NCI-H1092 (cell line): ENCODE results near the gene SCN9A.
"Not testable (repeated sequence)": the region's sequence is repeated elsewhere in the genome, so short reads cannot be mapped to it uniquely, and the experiment has no call there.

Experiments
- DNase-seq: peaks from one replicate; lab custom pipeline; 2025; lab: John Stamatoyannopoulos, UW

The SCN9A gene

GRCh38 chr2:166334805-166335204 is 40.9 kb downstream of the SCN9A start:
- no peak for DNase-seq

DNA sequence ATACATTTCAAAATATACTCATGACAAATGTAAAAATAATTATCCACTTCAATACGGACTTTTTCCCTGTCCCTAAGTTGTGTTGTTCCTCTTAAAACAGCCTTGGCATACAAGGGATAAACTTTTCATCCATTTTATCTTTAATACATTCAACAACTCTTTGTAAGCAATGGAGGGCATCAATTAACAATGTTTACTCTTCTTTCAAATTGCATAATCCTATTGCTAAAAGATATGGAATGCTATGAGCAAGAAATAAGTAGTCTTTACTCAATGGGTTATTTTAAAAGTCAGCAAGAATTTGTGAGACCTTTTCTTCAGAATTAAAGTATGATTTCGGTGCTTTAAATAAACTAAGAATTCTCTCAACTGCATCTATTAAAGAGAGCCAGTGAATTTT is 41.9 kb downstream of the SCN9A start:
- DNase-seq: no peak

DNA sequence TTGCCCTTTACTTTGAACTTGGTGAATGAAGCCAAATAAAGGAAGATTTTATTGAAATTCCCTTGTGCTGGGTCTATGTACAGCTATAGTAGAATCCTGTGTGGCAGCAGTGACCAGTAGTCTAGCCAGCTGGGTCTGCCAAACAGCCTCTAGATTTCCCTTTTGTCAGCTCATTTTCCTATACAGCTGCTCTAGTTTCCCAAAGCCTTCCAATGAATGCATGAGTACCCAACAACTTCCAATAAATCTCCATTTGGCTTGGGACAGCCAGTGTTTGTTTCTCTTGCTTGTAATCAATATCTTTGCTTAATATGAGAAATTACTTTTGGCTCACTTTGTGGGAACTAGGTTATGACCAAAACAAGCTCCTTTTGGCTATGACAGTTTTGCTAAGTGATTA is 43.6 kb downstream of the SCN9A start:
- DNase-seq: no peak

DNA sequence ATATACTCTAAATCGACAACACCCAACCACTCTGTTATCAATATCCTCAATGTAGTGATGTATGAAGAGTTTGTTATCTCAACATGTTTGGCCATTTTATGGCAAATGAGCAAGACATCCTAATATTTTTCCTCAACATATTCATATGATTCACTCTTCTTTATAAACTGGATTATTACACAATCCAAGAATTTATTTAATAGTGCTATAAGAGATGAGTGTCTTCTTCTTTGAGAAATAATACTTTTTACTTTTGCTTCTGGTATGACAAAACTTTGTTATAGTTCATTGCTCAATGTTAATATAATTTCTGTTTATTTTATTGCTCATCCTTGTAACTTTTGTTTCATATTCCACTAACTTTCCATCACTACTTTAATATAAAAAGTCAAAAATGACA is 44.3 kb downstream of the SCN9A start:
- no peak for DNase-seq

DNA sequence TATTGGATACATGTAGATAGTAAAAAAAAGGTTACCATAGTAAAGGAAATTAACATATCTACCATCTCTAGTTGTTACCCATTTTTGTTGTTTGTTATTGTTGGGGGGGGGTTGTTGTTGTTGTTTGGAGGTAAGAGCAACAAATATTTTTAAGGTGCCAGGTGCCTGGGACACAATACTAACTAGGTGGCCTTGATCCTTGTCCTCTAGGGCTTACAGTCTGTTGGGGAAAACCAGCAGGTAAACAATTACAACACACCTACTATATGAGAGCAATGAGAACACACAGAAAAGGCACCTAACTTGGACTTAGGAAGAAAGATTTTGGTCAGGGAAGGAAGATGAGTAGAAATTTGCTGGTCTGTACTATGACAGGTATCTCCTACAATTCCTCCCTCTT is 46.3 kb downstream of the SCN9A start:
- DNase-seq: no peak

GRCh38 chr2:166328147-166328546 is 47.6 kb downstream of the SCN9A start:
- no peak for DNase-seq

DNA sequence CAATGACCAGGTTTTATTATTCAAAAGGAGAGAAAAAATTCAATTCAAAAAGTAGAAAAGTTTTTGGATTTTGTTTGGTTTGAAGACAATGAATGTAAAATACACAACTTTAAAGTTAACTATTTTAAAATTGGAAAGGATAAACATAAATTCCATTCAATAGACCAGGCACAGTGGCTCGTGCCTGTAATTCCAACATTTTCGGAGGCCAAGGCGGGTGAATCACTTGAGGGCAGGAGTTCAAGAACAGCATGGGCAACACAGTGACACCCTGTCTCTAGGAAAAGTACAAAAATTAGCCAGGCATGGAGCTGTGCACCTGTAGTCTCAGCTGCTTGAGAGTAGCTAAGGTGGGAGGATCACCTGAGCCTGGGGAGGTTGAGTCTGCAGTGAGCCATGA is 54.7 kb downstream of the SCN9A start:
- no peak for DNase-seq

GRCh38 chr2:166314022-166314759 is 61.6 kb downstream of the SCN9A start:
- DNase-seq: no peak

DNA sequence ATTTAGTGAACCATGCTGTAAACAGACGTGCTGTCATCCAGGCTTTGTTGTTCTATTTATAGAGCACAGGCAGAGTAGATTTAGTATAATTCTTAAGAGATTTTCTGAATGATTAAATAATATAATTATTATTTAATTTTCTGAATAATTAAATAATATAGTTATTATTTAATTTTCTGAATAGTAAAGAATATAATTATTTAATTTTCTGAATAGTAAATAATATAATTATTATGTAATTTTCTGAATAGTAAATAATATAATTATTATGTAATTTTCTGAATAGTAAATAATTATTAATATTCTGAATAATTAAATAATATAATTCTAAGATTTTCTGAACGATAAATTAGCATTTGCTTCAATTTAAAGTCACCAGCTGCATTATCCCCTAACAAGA is 62.9 kb downstream of the SCN9A start:
- not testable (repeated sequence) for DNase-seq

DNA sequence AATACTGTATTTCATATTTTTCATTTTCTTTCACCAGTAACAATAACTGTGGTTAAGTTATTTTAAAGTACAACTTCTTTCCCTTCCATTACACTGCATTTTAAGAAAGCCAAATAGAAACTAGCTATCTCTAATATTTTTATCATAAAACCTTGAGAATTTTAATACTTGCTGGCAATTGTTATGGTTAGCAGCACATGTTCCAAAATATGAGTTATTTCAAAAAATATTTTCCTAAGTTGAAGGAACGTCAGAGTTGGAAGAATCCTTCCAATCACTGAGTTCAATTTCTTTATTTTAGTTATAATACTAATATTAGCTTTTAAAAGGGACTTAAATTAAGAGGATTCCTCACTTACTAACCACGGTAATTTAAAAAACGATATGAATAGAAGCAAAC is 68.4 kb downstream of the SCN9A start:
- DNase-seq: no peak

DNA sequence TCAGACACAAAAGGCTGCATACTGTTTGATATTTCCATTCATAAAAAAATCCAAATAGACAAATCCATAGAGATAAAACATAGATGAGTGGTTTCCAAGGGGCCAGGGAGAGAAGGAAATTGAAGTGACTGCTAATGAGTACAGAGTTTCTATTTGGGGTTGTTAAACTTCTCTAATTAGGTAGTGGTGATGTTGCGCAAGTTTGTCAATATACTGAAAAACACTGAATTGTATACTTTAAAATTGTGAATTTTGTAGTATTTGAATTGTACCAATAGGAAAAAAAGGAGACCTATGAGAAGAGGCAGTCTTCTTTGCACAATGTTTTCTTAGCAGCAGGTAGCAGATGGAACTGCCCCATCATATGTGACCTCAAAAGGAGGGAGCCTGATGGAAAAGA is 71.1 kb downstream of the SCN9A start:
- DNase-seq: no peak

DNA sequence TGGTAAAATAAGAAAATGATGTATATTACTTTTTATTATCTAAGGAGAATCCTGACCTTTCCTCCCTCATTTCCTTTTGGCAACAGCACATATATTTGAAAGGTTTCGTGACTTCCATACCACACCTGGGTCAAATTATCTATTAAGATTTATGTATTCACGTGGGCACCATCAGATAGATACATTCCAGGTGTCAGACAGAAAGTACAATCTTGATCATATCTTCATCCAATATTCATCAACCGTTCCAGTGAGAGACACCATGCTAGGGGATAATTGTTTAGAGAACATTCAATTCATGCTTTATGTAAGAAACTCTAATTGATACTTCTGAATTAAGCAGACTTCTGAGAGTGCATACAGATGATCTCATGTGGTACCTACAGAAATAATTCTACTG is 73.7 kb downstream of the SCN9A start:
- no peak for DNase-seq

DNA sequence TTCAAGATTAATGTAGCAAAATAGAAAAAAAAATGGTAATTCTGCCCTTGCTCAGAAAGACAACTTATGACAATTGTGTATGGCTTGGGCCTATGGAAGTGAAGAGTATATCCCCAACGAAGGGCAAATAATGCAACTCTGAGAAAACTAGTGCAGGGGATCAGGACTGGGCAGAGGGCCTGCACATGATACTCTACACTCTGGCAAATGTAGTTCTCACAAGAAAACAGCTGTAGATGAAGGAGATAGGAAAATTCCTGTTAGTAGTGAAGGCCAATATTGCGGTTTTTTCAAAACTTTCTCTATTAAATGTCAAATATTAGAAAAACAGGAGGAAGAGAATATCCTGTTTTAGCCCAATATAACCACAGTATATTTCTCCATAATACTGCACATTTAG is 77.8 kb downstream of the SCN9A start:
- no peak for DNase-seq

GRCh38 chr2:166293984-166294383 is 81.8 kb downstream of the SCN9A start:
- DNase-seq: no peak

- DNase-seq: no peak
These were observed 90.5 kb downstream of the SCN9A start for GRCh38 chr2:166285215-166285614.

GRCh38 chr2:166284359-166284758 is 91.4 kb downstream of the SCN9A start:
- no peak for DNase-seq

GRCh38 chr2:166282154-166282553 is 93.6 kb downstream of the SCN9A start:
- no peak for DNase-seq

GRCh38 chr2:166278856-166279255 is 96.9 kb downstream of the SCN9A start:
- DNase-seq: no peak

GRCh38 chr2:166270376-166270775 is 105.4 kb downstream of the SCN9A start:
- DNase-seq: no peak

- no peak for DNase-seq
These were observed 106.4 kb downstream of the SCN9A start for GRCh38 chr2:166269322-166269721.

DNA sequence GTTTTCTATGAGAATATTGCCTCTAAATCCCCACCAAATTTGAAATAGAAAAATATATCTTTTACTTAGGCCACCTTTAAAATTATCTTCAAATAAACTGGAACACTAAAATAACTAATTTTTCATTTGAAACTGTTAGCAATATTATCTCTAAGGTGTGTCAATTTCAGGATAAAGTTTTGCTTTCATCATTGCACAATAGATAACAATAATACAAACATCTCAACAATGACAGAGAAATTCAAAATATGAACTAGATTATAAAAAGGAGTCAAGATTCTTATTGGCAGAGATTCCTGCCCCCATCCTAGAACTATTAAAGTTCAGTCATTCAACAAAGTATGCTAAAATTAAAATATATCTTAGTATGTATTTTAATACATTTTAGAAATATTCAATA is 117.9 kb downstream of the SCN9A start:
- DNase-seq: no peak

DNA sequence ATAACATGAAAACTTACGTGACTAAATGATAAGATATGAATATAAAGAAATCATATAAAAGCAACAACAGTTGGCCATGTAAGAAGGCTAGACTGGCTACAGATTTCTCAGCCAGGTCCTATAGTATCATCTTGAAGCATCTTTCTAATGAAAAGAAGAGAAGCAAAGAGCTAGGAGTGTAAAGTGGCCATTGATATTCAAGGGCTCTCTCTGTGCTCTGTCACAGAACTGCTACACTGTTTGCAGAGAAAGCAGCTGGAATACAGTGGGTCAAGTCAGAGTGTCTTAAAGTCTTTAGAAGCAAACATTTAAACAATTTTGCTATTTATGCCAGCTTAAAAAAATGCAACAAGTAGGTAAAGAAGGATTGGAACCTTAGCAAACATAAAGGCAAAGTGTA is 118.8 kb downstream of the SCN9A start:
- DNase-seq: no peak

GRCh38 chr2:166249318-166249717 is 126.4 kb downstream of the SCN9A start:
- no peak for DNase-seq

DNA sequence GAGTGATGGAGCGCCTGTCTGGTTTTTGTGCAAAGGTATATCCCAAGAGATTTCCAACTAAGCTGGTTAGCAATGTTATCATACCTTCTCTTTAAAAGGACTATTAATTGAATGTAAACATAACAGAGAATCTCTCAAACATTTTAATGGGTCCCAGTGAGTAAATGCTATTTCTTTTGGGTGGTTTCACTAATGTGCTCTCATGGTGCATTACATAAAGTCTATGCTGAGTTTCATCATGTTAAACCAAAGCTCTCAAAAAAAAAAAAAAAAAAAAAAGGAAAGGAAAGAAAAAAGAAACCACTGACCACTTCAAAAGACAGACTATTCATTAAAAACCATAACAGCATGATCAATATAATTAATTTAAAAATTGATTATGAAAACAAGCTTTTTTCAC is 128.8 kb downstream of the SCN9A start:
- DNase-seq: no peak

DNA sequence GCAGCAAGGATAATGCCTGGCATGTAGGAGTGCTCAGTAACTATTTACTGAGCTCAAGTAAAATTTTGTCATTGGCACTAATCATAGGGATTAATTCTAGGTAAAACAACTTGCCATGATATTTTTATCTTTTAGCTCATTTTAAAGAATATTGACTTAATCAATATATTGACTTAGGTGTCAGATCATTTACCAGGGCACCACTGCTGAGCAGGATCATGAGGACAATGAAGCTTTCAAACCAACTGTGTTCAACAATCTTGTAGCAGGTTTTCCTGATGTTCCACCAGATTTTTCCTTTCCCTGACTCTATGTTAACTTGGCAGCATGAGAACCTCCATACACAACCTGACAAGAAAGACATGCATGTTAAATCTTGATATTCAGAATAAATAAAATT is 133.4 kb downstream of the SCN9A start:
- DNase-seq: no peak
